Keratinocyte (primary cell): ENCODE measurements around the gene PLEKHO2. TPM values are rescaled to one million over a fixed set of nuclear protein-coding genes. Genes with fewer than 3 reads are reported as not detected.

Experiments used
- DNase-seq: peaks from one replicate; pipeline ENCODE4 v3.0.0-alpha.2; 2011; ENCODE audit warnings: low read depth, missing footprints, low spot score
- FAIRE-seq: peaks from 2 replicates; lab custom pipeline; 2011; peaks lifted over from hg19 to GRCh38; lab: Jason Lieb, UNC
- H2AFZ ChIP-seq: 2 replicates; pipeline ENCODE4 v1.6.0; 2012; ENCODE audit warnings: low read length, control low read depth, inconsistent platforms; ENCODE audit not compliant: control insufficient read depth
- H3K27ac ChIP-seq: 2 replicates; pipeline ENCODE4 v1.5.1; 2011; ENCODE audit warnings: low read length; ENCODE audit not compliant: control insufficient read depth, insufficient read depth
- H3K27me3 ChIP-seq: 3 replicates; pipeline ENCODE4 v1.6.0; 2011; ENCODE audit warnings: low read length; ENCODE audit not compliant: control insufficient read depth, insufficient read depth; ENCODE audit errors: extremely low read depth
- H3K36me3 ChIP-seq, 2 experiments: 2 replicates in 1 of 2; 3 replicates in 1 of 2; pipeline ENCODE4 v1.5.1; 2011; ENCODE audit warnings: low read length in 2 of 2, mild to moderate bottlenecking in 1 of 2; ENCODE audit not compliant: control insufficient read depth in 2 of 2, insufficient read depth in 2 of 2; ENCODE audit errors: extremely low read depth in 1 of 2
- H3K4me1 ChIP-seq: 3 replicates; pipeline ENCODE4 v1.5.1; 2011; ENCODE audit warnings: low read length; ENCODE audit not compliant: control insufficient read depth, insufficient read depth; ENCODE audit errors: extremely low read depth
- H3K4me2 ChIP-seq: 3 replicates; pipeline ENCODE4 v1.6.0; 2011; ENCODE audit warnings: low read depth, low read length; ENCODE audit not compliant: control insufficient read depth, insufficient read depth; ENCODE audit errors: extremely low read depth
- H3K4me3 ChIP-seq, 3 experiments: fragments of 200-600 bp in 1 of 3; sonication (generic) in 1 of 3; 2 replicates in 2 of 3; 3 replicates in 1 of 3; pipeline ENCODE4 v1.5.1; 2011 to 2016; ENCODE audit warnings: low read length in 3 of 3, mild to moderate bottlenecking in 3 of 3, control low read depth in 2 of 3, inconsistent platforms in 1 of 3, low read depth in 1 of 3, mixed read lengths in 1 of 3, mixed run types in 1 of 3, moderate library complexity in 1 of 3; ENCODE audit not compliant: control insufficient read depth in 2 of 3, insufficient read depth in 2 of 3; ENCODE audit errors: extremely low read depth in 1 of 3
- H3K79me2 ChIP-seq: 2 replicates; pipeline ENCODE4 v1.6.0; 2012; ENCODE audit warnings: low read length; ENCODE audit not compliant: control insufficient read depth, insufficient read depth
- H3K9ac ChIP-seq: 3 replicates; pipeline ENCODE4 v1.6.0; 2011; ENCODE audit warnings: low read length; ENCODE audit not compliant: control insufficient read depth, insufficient read depth; ENCODE audit errors: extremely low read depth
- H3K9me1 ChIP-seq: 3 replicates; pipeline ENCODE4 v1.6.0; 2011; ENCODE audit warnings: low read length; ENCODE audit not compliant: control insufficient read depth, insufficient read depth; ENCODE audit errors: extremely low read depth
- H3K9me3 ChIP-seq: 2 replicates; pipeline ENCODE4 v1.5.1; 2012; ENCODE audit warnings: low read depth, low read length; ENCODE audit not compliant: control insufficient read depth
- H4K20me1 ChIP-seq: 3 replicates; pipeline ENCODE4 v1.6.0; 2011; ENCODE audit warnings: low read length; ENCODE audit not compliant: control insufficient read depth, insufficient read depth; ENCODE audit errors: extremely low read depth
- CTCF ChIP-seq, 3 experiments: IDR thresholded peaks in 1 of 3; conservative IDR thresholded peaks in 1 of 3; optimal IDR thresholded peaks in 1 of 3; 2 replicates in 2 of 3; 3 replicates in 1 of 3; pipeline versions ENCODE3 to v1.5.1; 2011; ENCODE audit warnings: low read length in 3 of 3, mild to moderate bottlenecking in 3 of 3, moderate library complexity in 2 of 3, control low read depth in 1 of 3, inconsistent platforms in 1 of 3; ENCODE audit not compliant: insufficient read depth in 2 of 3; ENCODE audit errors: extremely low read depth in 1 of 3
- EZH2 ChIP-seq: IDR thresholded peaks from one replicate; pipeline ENCODE4 v1.6.1; 2012; ENCODE audit warnings: inconsistent platforms, mild to moderate bottlenecking, low read length, moderate library complexity
- dilution Hi-C: fragments of 300-500 bp; cut with MboI; formaldehyde crosslinking; loops from one replicate; pipeline ENCODE4 v1.7.0; 2020; ENCODE audit warnings: low sequenced_read_pairs; ENCODE audit not compliant: extremely low pct_ligation_motif_present
- polyA plus RNA-seq, 5 experiments: library from polyadenylated mRNA; depleted of rRNA in 3 of 5; stranded (reverse) in 3 of 5; stranded (forward) in 1 of 5; unstranded in 1 of 5; fragments of >200 nt; gene quantifications; 1 replicate in 1 of 5; 2 replicates in 3 of 5; 3 replicates in 1 of 5; pipeline versions ENCODE4 v1.2.1 to v1.2.3, GENCODE V29; 2011 to 2012; ENCODE audit warnings: missing spikeins in 2 of 5, low read depth in 1 of 5, low replicate concordance in 1 of 5

Gene PLEKHO2
- polyA plus RNA-seq, 1 donor (not counting 4 experiments of a cell fraction or from before 2014, with no cell fraction given), result 8.8 TPM

DNA sequence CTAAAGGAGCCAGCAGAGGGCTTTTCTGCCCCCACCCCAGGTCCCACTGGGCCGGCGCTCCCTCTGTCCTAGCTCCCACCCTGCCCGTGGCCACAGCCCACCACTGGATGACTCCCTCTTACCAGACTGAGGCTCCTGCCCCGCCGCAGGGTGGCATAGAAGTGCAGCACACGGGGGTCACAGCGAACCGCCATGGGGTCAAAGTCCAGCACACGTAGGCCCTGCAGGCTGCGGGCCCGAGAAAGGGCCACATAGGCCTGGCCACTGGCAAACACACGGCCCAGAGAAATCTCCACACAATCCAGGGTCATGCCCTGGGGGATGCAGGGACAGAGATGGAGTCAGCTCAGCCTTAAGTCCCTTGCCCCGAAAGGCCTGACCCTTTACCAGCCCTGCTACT, 25.3 kb upstream of the PLEKHO2 start:
- H3K4me2 ChIP-seq, result no peak overlapping the region
- dilution Hi-C loops, result no loop called here
- no peaks in the 10 kb centered on the region for H3K79me2 ChIP-seq
- DNase-seq, result no peak
- H3K9me1 ChIP-seq, result no peaks in the 10 kb centered on the region
- TF ChIP-seq CTCF (optimal IDR thresholded peaks at IDR 0.05 in 1 of 3, IDR thresholded peaks at IDR 0.05 in 1 of 3, conservative IDR thresholded peaks at IDR 0.05 in 1 of 3; ENCODE audit: extremely low read depth in 1 of 3, insufficient read depth in 2 of 3, low read length in 3 of 3) (no peak), EZH2 (no peak)
- peaks cover 2 to 9% of the 10 kb centered on the region in 2 experiments for H3K36me3 ChIP-seq
- H3K27ac ChIP-seq, result no peak overlapping the region
- H3K9ac ChIP-seq, result no peak overlapping the region
- no peaks in the 10 kb centered on the region for H3K9me3 ChIP-seq
- no peak overlapping the region for H2AFZ ChIP-seq
- H3K4me1 ChIP-seq, result no peaks in the 10 kb centered on the region
- no peak for FAIRE-seq
- H3K27me3 ChIP-seq, result no peaks in the 10 kb centered on the region
- H3K4me3 ChIP-seq, result no peak overlapping the region
- no peaks in the 10 kb centered on the region for H4K20me1 ChIP-seq

GRCh38 chr15:64824929-64825430, 16.7 kb upstream of the PLEKHO2 start:
- H3K4me2 ChIP-seq, result peak overlapping the region; percentile 100
- TF ChIP-seq CTCF (optimal IDR thresholded peaks at IDR 0.05 in 1 of 3, IDR thresholded peaks at IDR 0.05 in 1 of 3, conservative IDR thresholded peaks at IDR 0.05 in 1 of 3; ENCODE audit: extremely low read depth in 1 of 3, insufficient read depth in 2 of 3, low read length in 3 of 3), result no peak
- TF ChIP-seq EZH2, result no peak
- FAIRE-seq (no peak), DNase-seq (no peak)
- peaks cover 2 to 9% of the 10 kb centered on the region in 2 experiments for H3K36me3 ChIP-seq
- H3K9me3 ChIP-seq, result no peaks in the 10 kb centered on the region
- peak overlapping the region; percentile 89 for H2AFZ ChIP-seq
- no peaks in the 10 kb centered on the region for H3K9me1 ChIP-seq
- H3K27ac ChIP-seq, result peak overlapping the region; percentile 61
- H3K9ac ChIP-seq, result peak overlapping the region; percentile 79
- dilution Hi-C loops, result no loop called here
- peaks cover 9% of the 10 kb centered on the region for H3K79me2 ChIP-seq
- peak overlapping the region; percentile 55 to 98 (median 75) for H3K4me3 ChIP-seq
- H3K4me1 ChIP-seq, result peaks cover 10% of the 10 kb centered on the region
- no peaks in the 10 kb centered on the region for H4K20me1 ChIP-seq
- no peaks in the 10 kb centered on the region for H3K27me3 ChIP-seq
